ENCODE results near the gene POU2F1.

DNA sequence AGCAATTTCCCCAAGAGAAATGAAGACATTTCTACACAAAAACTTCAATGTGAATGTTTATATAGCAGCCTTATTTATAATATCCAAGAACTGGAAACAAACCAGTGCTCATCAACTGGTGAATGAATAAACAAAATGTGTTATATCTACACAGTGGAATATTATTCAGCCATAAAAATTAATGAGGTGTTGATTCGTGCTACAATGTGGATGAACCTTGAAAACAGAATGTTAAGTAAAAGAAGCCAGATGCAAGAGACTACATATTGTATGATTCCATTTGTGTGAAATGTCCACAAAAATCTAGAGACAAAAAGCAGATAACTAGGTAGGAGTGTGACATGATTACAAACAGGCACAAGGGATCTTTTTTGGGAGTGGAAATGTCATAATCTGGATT, 187.7 kb downstream of the POU2F1 start:
- TF ChIP-seq ZNF311 (tag by site-specific recombination; IDR thresholded peaks at IDR 0.05; ENCODE audit: borderline replicate concordance) (no peak), ZNF830 (tag by site-specific recombination; IDR thresholded peaks at IDR 0.05; ENCODE audit: low read depth) (no peak), KLF9 (tag by site-specific recombination; IDR thresholded peaks at IDR 0.05; ENCODE audit: low read depth) (no peak), ZNF561 (tag by site-specific recombination; IDR thresholded peaks at IDR 0.05; ENCODE audit: borderline replicate concordance) (no peak), KLF7 (tag by site-specific recombination; IDR thresholded peaks at IDR 0.05; ENCODE audit: borderline replicate concordance) (no peak), ZNF792 (tag by site-specific recombination; IDR thresholded peaks at IDR 0.05) (no peak), OSR2 (tag by site-specific recombination; IDR thresholded peaks at IDR 0.05) (no peak), ZNF274 (IDR thresholded peaks at IDR 0.05; ENCODE audit: low read length) (no peak), ZNF274 (tag by site-specific recombination; IDR thresholded peaks at IDR 0.05; ENCODE audit: borderline replicate concordance) (no peak), MYNN (tag by site-specific recombination; IDR thresholded peaks at IDR 0.05; ENCODE audit: borderline replicate concordance) (no peak)
- TF ChIP-seq, protein P1, sequence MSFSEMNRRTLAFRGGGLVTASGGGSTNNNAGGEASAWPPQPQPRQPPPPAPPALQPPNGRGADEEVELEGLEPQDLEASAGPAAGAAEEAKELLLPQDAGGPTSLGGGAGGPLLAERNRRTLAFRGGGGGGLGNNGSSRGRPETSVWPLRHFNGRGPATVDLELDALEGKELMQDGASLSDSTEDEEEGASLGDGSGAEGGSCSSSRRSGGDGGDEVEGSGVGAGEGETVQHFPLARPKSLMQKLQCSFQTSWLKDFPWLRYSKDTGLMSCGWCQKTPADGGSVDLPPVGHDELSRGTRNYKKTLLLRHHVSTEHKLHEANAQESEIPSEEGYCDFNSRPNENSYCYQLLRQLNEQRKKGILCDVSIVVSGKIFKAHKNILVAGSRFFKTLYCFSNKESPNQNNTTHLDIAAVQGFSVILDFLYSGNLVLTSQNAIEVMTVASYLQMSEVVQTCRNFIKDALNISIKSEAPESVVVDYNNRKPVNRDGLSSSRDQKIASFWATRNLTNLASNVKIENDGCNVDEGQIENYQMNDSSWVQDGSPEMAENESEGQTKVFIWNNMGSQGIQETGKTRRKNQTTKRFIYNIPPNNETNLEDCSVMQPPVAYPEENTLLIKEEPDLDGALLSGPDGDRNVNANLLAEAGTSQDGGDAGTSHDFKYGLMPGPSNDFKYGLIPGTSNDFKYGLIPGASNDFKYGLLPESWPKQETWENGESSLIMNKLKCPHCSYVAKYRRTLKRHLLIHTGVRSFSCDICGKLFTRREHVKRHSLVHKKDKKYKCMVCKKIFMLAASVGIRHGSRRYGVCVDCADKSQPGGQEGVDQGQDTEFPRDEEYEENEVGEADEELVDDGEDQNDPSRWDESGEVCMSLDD (tag by site-specific recombination; IDR thresholded peaks at IDR 0.05), result no peak
- TF ChIP-seq, protein P2, sequence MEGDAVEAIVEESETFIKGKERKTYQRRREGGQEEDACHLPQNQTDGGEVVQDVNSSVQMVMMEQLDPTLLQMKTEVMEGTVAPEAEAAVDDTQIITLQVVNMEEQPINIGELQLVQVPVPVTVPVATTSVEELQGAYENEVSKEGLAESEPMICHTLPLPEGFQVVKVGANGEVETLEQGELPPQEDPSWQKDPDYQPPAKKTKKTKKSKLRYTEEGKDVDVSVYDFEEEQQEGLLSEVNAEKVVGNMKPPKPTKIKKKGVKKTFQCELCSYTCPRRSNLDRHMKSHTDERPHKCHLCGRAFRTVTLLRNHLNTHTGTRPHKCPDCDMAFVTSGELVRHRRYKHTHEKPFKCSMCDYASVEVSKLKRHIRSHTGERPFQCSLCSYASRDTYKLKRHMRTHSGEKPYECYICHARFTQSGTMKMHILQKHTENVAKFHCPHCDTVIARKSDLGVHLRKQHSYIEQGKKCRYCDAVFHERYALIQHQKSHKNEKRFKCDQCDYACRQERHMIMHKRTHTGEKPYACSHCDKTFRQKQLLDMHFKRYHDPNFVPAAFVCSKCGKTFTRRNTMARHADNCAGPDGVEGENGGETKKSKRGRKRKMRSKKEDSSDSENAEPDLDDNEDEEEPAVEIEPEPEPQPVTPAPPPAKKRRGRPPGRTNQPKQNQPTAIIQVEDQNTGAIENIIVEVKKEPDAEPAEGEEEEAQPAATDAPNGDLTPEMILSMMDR (tag by site-specific recombination; IDR thresholded peaks at IDR 0.05), result no peak
- TF ChIP-seq, protein P3, sequence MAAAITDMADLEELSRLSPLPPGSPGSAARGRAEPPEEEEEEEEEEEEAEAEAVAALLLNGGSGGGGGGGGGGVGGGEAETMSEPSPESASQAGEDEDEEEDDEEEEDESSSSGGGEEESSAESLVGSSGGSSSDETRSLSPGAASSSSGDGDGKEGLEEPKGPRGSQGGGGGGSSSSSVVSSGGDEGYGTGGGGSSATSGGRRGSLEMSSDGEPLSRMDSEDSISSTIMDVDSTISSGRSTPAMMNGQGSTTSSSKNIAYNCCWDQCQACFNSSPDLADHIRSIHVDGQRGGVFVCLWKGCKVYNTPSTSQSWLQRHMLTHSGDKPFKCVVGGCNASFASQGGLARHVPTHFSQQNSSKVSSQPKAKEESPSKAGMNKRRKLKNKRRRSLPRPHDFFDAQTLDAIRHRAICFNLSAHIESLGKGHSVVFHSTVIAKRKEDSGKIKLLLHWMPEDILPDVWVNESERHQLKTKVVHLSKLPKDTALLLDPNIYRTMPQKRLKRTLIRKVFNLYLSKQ (tag by site-specific recombination; IDR thresholded peaks at IDR 0.05; ENCODE audit: borderline replicate concordance), result no peak
- TF ChIP-seq, protein P4, sequence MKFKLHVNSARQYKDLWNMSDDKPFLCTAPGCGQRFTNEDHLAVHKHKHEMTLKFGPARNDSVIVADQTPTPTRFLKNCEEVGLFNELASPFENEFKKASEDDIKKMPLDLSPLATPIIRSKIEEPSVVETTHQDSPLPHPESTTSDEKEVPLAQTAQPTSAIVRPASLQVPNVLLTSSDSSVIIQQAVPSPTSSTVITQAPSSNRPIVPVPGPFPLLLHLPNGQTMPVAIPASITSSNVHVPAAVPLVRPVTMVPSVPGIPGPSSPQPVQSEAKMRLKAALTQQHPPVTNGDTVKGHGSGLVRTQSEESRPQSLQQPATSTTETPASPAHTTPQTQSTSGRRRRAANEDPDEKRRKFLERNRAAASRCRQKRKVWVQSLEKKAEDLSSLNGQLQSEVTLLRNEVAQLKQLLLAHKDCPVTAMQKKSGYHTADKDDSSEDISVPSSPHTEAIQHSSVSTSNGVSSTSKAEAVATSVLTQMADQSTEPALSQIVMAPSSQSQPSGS (tag by site-specific recombination; IDR thresholded peaks at IDR 0.05; ENCODE audit: low read depth), result no peak
- TF ChIP-seq, protein P5, sequence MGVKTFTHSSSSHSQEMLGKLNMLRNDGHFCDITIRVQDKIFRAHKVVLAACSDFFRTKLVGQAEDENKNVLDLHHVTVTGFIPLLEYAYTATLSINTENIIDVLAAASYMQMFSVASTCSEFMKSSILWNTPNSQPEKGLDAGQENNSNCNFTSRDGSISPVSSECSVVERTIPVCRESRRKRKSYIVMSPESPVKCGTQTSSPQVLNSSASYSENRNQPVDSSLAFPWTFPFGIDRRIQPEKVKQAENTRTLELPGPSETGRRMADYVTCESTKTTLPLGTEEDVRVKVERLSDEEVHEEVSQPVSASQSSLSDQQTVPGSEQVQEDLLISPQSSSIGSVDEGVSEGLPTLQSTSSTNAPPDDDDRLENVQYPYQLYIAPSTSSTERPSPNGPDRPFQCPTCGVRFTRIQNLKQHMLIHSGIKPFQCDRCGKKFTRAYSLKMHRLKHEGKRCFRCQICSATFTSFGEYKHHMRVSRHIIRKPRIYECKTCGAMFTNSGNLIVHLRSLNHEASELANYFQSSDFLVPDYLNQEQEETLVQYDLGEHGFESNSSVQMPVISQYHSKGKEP (tag by site-specific recombination; IDR thresholded peaks at IDR 0.05), result no peak

Data from HEK293 (cell line).